ENCODE data around the gene CES4A. TPM values are rescaled to one million over a fixed set of nuclear protein-coding genes. Genes with fewer than 3 reads are reported as not detected.
A peak's percentile ranks its signal among the peaks of the same experiment; 100 is the strongest.

CES4A gene
- total RNA-seq, 1 donor from 2014 or later: 4.1 TPM

DNA sequence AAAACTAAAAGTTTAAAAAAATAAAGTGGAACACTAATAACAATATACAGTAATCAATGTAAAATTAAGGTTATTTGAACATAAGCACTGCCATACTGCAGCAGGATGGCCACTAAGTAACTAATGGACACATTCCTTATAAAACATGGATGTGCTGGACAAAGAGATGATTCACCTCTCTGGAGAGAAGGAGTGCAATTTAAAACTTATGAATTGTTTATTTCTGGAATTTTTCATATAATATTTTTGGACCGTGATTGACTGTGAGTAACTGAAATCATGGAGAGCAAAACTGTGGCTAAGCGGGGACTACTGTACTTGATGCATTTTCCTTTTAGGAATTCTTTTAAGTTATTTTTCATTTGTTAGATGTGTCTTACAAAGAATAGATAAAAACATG, 62.4 kb downstream of the CES4A start:
- DNase-seq (ENCODE audit: low spot score): no peak

GRCh38 chr16:67052399-67052798, 64.0 kb downstream of the CES4A start:
- DNase-seq (ENCODE audit: low spot score): no peak

- no peak for DNase-seq (ENCODE audit: low spot score)
These were observed 65.5 kb downstream of the CES4A start for GRCh38 chr16:67053767-67054334.

GRCh38 chr16:67054901-67055300, 66.5 kb downstream of the CES4A start:
- no peak for DNase-seq (ENCODE audit: low spot score)

DNA sequence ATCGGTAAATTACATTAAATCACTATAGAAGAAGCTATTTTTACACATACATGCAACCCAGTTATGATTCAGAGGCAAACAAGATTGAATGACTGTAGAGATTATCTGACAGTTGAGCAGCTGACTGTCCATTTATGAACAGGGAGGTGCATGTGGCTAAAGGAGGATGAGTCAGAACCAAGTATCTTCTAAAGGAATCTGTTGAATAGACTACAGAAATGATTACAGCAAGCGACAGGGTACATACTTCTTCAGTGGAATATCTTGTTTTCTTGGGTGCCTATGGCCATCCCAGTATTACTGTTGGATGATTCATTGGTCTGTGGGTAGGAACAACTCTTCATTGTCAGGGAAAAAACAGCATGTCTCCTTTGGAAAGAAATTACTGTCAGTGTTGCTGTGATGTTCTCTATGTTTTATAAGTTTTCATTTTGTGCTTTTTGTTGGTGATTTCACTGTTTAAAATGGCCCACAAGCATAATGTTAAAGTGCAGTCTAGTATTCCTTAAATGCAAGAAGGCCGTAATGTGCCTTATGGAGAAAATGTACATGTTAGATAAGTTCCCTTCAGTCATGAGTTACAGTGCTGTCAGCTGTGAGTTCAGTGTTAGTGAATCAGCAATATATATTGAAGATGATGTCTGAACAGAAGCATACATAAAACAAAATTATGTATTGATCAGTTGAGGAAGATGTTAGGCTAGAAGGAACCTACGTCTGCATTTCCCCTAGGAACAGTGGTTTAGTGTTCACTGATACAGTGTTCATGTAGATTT, 67.5 kb downstream of the CES4A start:
- DNase-seq (ENCODE audit: low spot score): peak; percentile 77

Other genes with a start within 250 kb of the CES4A start
- gene DYNC1LI2, start 237.0 kb upstream of the CES4A start, total RNA-seq (ENCODE audit: insufficient read depth, low replicate concordance): 152 TPM
- 1.7 TPM for gene TERB1, start 187.0 kb upstream of the CES4A start, total RNA-seq (ENCODE audit: insufficient read depth, low replicate concordance)
- gene NAE1, start 157.6 kb upstream of the CES4A start, total RNA-seq (ENCODE audit: insufficient read depth, low replicate concordance): 40.4 TPM
- not detected for gene CA7, start 144.2 kb upstream of the CES4A start, total RNA-seq (ENCODE audit: insufficient read depth, low replicate concordance)
- gene PDP2, start 108.1 kb upstream of the CES4A start, total RNA-seq (ENCODE audit: insufficient read depth, low replicate concordance): 16.4 TPM
- not detected for gene CDH16, start 69.7 kb upstream of the CES4A start, total RNA-seq (ENCODE audit: insufficient read depth, low replicate concordance)
- 19.0 TPM for gene RRAD, start 63.1 kb upstream of the CES4A start, total RNA-seq (ENCODE audit: insufficient read depth, low replicate concordance)
- gene CIAO2B, start 54.2 kb upstream of the CES4A start, total RNA-seq (ENCODE audit: insufficient read depth, low replicate concordance): 72.5 TPM
- gene CES2, start 53.1 kb upstream of the CES4A start, total RNA-seq (ENCODE audit: insufficient read depth, low replicate concordance): 53.7 TPM
- 3.4 TPM for gene CES3, start 27.3 kb upstream of the CES4A start, total RNA-seq (ENCODE audit: insufficient read depth, low replicate concordance)
- gene CBFB, start 40.6 kb downstream of the CES4A start, total RNA-seq (ENCODE audit: insufficient read depth, low replicate concordance): 51.3 TPM
- 18.5 TPM for gene PHAF1, start 121.4 kb downstream of the CES4A start, total RNA-seq (ENCODE audit: insufficient read depth, low replicate concordance)
- gene B3GNT9, start 162.4 kb downstream of the CES4A start, total RNA-seq (ENCODE audit: insufficient read depth, low replicate concordance): 37.3 TPM
- 10.8 TPM for gene TRADD, start 171.3 kb downstream of the CES4A start, total RNA-seq (ENCODE audit: insufficient read depth, low replicate concordance)
- gene FBXL8, start 171.4 kb downstream of the CES4A start, total RNA-seq (ENCODE audit: insufficient read depth, low replicate concordance): 9.6 TPM
- gene HSF4, start 176.2 kb downstream of the CES4A start, total RNA-seq (ENCODE audit: insufficient read depth, low replicate concordance): 17.3 TPM
- gene NOL3, start 181.9 kb downstream of the CES4A start, total RNA-seq (ENCODE audit: insufficient read depth, low replicate concordance): 17.1 TPM
- gene MATCAP1, start 195.4 kb downstream of the CES4A start, total RNA-seq (ENCODE audit: insufficient read depth, low replicate concordance): 2.6 TPM
- gene EXOC3L1, start 201.5 kb downstream of the CES4A start, total RNA-seq (ENCODE audit: insufficient read depth, low replicate concordance): 0.24 TPM
- 85.7 TPM for gene E2F4, start 203.6 kb downstream of the CES4A start, total RNA-seq (ENCODE audit: insufficient read depth, low replicate concordance)
- gene ELMO3, start 210.5 kb downstream of the CES4A start, total RNA-seq (ENCODE audit: insufficient read depth, low replicate concordance): not detected
- gene TMEM208, start 238.5 kb downstream of the CES4A start, total RNA-seq (ENCODE audit: insufficient read depth, low replicate concordance): 5.5 TPM